Activated naive CD4-positive, alpha-beta T cell treated with Interleukin-2 at 50 U/mL for 16 hours (primary cell): ENCODE results near the gene LRRC41.
A peak's percentile ranks its signal among the peaks of the same experiment; 100 is the strongest.
"Not testable (repeated sequence)": the region's sequence is repeated elsewhere in the genome, so short reads cannot be mapped to it uniquely, and the experiment has no call there.

Experiments used
- DNase-seq: peaks from one replicate; pipeline ENCODE4 v3.0.0-alpha.2; 2020

LRRC41 gene

DNA sequence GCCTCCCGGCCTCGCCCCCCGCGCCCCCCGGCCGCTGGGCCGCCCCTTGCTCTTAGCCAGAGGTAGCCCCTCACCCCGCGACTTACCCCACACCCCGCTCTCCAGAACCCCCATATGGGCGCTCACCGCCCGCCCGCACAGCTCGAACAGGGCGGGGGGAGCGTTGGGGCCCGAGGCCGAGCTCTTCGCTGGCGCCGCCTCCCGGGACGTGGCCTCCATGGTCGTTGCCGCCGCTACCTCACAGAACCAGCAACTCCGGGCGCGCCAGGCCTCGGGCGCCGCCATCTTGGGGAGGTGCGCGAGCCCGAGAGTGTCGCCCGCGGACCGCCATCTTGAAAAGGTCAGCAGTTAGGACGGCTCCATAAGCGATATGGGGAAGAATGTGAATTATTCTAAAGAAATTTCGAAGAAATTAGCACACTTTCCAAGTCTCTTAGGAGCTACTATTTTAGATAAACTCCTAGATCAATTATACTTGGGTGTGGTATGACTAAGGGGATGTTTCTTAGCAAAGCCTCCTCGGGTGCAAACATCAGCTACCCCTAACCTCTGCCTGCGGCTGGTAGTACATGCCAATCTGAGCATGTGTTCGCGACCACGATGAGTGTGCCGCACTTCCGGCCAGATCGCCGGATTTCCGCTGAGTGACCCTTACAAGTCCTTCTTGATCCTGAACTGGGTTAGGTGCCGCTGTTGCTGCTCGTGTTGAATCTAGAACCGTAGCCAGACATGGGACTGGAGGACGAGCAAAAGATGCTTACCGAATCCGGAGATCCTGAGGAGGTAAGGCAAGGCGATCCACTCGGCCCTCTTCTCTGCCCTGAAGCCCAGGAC is at the start of gene LRRC41, which contains the start of gene UQCRH:
TSS of gene LRRC41 (minus strand) at position 579 of the 834 bp plus-strand sequence. CDS start at position 285, 294 bp downstream.
TSS of gene UQCRH (plus strand) at position 661 of the 834 bp plus-strand sequence. CDS start at position 730, 69 bp downstream.
- peak; percentile 94 for DNase-seq

DNA sequence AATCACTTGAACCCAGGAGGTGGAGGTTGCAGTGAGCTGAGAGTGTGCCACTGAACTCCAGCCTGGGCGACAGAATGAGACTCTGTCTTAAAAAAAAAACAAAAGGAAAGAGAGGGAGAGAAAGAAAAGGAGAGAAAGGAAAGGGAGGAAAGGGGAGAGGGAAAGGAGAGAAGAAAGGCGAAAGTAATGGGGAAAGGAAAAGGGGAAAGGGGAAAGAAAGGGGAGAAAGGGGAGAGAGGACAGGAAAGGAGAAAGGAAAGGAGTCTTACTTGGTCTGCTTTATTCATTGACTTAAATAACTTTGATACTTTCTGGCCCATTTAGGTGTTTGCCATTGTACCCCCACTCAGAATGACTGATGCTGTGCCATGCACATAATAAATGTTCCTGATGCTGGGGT is 48.9 kb upstream of the LRRC41 start:
- no peak for DNase-seq

GRCh38 chr1:46345281-46345680 is 41.9 kb upstream of the LRRC41 start:
- no peak for DNase-seq

- DNase-seq, result no peak
Observed at GRCh38 chr1:46344481-46344880, 41.1 kb upstream of the LRRC41 start.

GRCh38 chr1:46343705-46344104 is 40.3 kb upstream of the LRRC41 start:
- DNase-seq, result no peak

- DNase-seq, result no peak
Observed at GRCh38 chr1:46343351-46343695, 39.9 kb upstream of the LRRC41 start.

DNA sequence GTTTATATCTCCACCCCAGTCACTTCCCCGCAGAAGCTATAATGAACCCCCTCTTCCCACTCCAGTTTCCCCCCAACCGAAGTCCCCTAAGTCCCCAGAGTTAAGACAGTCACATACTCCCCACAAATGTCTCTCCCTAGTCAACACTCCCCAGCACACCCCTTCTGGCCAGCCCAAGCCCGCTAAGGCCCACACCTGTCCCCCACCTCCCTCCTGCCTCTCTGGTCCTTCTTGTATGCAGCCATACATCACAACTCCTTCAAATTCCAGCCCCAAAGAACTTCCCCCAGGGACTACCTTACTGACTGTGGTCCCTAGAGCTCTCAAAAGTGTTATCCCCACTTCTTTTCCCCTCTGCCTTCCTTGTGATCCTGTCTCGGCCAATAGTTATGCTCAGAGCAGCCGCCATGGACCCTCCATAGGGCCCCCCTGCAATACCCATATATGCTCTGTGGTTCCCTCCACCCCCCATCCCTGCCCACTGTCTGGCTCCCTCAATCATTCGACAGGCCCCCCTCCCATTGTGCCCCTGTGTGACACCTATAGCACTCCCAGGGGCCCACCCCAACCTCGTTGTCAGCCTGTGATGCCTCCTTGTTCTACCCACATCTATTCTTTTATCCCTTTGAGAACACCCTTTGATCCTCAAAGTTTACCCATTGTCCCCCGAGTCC is 39.4 kb upstream of the LRRC41 start:
- no peak for DNase-seq

DNA sequence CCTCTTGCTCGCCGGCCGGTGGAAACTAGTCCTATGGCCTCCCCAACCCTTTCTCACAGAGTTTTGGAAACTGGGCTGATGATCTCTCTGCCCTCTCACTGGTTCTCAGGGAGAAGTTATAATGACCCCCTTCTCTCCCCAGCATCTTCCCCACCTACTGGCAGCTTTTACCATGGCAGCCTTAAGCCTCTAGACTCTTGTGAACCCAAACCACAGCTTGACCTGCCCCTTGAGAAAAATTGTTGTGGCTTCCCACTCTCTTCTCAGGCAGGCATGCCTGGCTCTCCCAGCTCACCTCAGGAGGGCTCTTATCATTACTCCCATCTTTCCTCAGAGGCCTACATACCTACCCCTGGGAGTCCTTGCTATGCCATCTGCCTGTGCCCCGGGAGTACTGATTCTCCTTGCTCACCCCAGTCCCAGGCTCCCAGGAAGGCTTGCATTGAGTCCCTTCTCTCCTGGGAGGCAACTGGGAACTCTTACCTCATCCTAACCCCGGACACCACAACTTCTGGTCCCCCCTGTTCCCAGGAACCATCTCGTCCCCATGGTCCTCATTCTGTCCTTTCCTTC is 38.8 kb upstream of the LRRC41 start:
- no peak for DNase-seq

DNA sequence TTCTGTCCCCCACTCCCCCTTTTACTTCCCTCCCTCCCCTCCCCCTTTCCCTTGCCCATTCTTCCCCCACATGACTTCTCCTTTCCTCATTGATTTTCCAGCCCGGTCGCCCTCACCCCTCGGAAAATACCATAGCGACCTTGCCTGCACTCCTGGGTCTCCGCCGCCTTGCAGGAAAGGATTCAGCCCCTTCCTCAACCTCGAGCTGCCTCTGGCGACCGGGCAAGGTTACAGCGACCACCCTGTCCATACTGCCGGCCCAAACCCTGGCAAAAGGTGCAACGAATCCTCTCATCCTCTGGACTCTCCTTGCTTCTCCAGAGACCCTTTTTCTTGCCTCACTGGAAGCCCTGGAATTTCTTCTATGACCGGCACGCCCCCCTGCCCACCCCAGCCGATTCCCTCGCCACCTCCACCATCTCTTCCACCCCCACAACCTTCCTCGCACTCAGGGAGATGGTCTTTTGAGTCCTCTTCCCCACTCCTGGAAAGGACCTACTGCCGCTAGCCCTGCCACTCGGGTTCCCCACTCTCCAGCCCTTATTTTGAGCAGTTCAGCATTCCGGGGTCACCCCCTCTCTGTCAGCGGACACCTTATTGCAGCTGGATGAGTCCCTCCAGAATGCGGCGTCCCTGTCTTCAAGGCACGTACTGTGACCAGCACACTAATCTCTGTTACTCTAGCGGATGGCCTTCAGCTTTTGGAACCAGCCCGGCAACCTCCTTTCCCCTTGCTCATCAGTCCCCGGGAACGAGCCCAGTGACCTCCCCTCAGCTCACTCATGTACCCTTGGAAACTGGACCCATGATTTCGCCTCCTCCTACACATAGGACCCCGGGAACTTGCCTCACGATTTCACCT is 38.0 kb upstream of the LRRC41 start:
- no peak for DNase-seq

GRCh38 chr1:46340404-46341221 is 37.2 kb upstream of the LRRC41 start, which contains the start of gene NSUN4:
Gene NSUN4, plus strand, starts transcription at chr1:46340807. Its CDS starts 20 bp downstream, at chr1:46340827.
- DNase-seq, result peak; percentile 87

- DNase-seq, result not testable (repeated sequence)
Observed at GRCh38 chr1:46337409-46337808, 34.0 kb upstream of the LRRC41 start.

- no peak for DNase-seq
Observed at GRCh38 chr1:46335081-46335480, 31.7 kb upstream of the LRRC41 start.

DNA sequence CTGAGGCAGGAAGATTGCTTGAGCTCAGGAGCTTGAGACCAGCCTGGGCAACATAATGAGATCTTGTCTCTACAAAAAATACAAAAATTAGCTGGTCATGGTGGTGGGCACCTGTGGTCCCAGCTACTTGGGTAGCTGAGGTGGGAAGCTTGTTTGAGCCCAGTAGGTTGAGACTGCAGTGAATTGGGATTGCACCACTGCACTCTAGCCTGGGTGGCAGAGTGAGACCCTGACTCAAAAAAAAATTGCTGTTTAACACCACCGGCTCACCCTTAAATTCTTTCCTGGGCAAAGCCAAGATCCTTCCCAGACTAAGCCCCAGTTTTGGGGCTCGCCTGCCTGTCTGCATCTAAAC is 30.6 kb upstream of the LRRC41 start:
- no peak for DNase-seq

DNA sequence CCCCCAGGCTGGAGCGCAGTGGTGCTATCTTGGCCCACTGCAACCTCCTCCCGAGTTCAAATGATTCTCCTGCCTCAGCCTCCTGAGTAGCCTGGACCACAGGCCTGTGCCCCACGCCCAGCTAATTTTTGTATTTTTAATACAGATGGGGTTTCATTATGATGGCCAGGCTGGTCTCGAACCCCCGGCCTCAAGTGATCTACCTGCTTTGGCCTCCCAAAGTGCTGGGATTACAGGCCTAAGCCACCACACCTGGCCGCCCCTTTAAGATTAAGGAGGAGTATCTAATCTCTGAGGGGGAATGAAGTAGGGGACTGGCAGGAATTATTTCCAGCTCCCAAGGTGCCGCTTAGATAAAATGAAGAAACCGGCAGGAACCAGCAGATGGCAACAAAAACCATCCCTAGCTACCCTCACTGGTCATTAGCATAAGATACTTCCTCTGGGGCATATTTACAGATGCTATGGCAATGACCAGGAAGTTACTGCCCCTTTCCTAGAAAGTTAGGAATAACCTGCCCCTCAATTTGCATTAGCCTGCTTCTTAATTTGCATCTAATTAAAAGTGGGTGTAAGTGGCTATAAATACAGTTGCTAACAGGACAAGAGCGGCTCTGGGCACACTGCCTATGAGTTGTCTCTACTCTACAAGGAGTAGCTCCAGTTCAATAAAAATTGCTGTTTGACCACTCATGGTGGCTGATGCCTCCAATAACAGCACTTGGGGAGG is 30.0 kb upstream of the LRRC41 start:
- DNase-seq, result no peak

GRCh38 chr1:46331786-46332540 is 28.5 kb upstream of the LRRC41 start:
- not testable (repeated sequence) for DNase-seq

GRCh38 chr1:46330381-46330780 is 27.0 kb upstream of the LRRC41 start:
- DNase-seq, result not testable (repeated sequence)

GRCh38 chr1:46329807-46330206 is 26.4 kb upstream of the LRRC41 start:
- not testable (repeated sequence) for DNase-seq

DNA sequence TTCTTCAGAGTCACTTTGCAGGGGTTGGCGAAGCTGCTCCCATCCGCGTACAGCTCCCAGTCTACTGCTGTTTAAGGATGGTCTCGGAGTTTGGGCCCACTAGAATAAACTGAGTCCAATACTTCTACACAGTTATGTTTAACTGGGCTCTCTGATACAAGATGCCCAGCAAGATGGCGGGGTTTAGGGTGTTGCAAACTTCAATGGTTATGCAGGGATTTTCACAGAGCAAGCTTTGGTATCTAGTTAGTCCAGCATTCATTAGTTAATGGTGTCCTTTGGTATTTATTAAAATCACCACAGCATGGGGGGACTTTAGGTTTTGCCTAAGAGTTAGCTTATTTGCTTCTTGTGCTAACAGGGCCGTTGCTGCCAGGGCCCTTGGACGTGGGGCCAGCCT is 24.8 kb upstream of the LRRC41 start:
- not testable (repeated sequence) for DNase-seq

GRCh38 chr1:46325285-46326076 is 22.1 kb upstream of the LRRC41 start:
- DNase-seq, result not testable (repeated sequence)
